Measurements from ENCODE around the gene FXR1. TPM values are rescaled to one million over a fixed set of nuclear protein-coding genes. Genes with fewer than 3 reads are reported as not detected.

FXR1 gene
- total and polyA plus RNA-seq, 4 donors = 18.6 to 72.9 (median 46.6) TPM

GRCh38 chr3:180973543-180973942 is 61.1 kb downstream of the FXR1 start:
- DNase-seq (ENCODE audit: low spot score) = no peak
- Histone ChIP-seq H3K36me3 (ENCODE audit: control insufficient read depth in 4 of 4, insufficient read depth in 3 of 4, low read depth in 1 of 4, low read length in 3 of 4) (peaks cover 0 to 38% (median 24%) of the 10 kb centered on the region in 4 donors), H3K9me3 (ENCODE audit: control insufficient read depth in 4 of 4, low read length in 3 of 4) (no peaks in the 10 kb centered on the region), H3K9ac (ENCODE audit: low read depth in 1 of 2, low read length in 2 of 2) (no peak overlapping the region), H3K4me1 (ENCODE audit: control insufficient read depth in 4 of 4, insufficient read depth in 4 of 4, low read length in 3 of 4) (peaks cover 0 to 5% (median under 1%) of the 10 kb centered on the region in 4 donors), H3K4me3 (ENCODE audit: low read depth in 1 of 3, low read length in 3 of 3) (no peak overlapping the region), H3K27ac (ENCODE audit: low read depth in 1 of 2, low read length in 2 of 2) (no peak overlapping the region), H3K27me3 (ENCODE audit: control insufficient read depth in 4 of 4, insufficient read depth in 4 of 4, low read length in 3 of 4) (no peaks in the 10 kb centered on the region)
- WGBS = 84% methylated on average over 2 of the region's 2 CpGs
- TF ChIP-seq MAX (IDR thresholded peaks at IDR 0.05) (no peak), FOXA2 (IDR thresholded peaks at IDR 0.05) (no peak), RXRA (IDR thresholded peaks at IDR 0.05) (no peak), HNF4A (conservative IDR thresholded peaks at IDR 0.05) (no peak)

GRCh38 chr3:180974286-180974685 is 61.8 kb downstream of the FXR1 start:
- Histone ChIP-seq H3K27ac (ENCODE audit: low read depth in 1 of 2, low read length in 2 of 2) (no peak overlapping the region), H3K4me1 (ENCODE audit: control insufficient read depth in 4 of 4, insufficient read depth in 4 of 4, low read length in 3 of 4) (peaks cover 0 to 5% (median under 1%) of the 10 kb centered on the region in 4 donors), H3K4me3 (ENCODE audit: low read depth in 1 of 3, low read length in 3 of 3) (no peak overlapping the region), H3K9me3 (ENCODE audit: control insufficient read depth in 4 of 4, low read length in 3 of 4) (no peaks in the 10 kb centered on the region), H3K9ac (ENCODE audit: low read depth in 1 of 2, low read length in 2 of 2) (no peak overlapping the region), H3K27me3 (ENCODE audit: control insufficient read depth in 4 of 4, insufficient read depth in 4 of 4, low read length in 3 of 4) (no peaks in the 10 kb centered on the region), H3K36me3 (ENCODE audit: control insufficient read depth in 4 of 4, insufficient read depth in 3 of 4, low read depth in 1 of 4, low read length in 3 of 4) (peaks cover 0 to 33% (median 20%) of the 10 kb centered on the region in 4 donors)
- TF ChIP-seq HNF4G (IDR thresholded peaks at IDR 0.05) (no peak), ATF3 (IDR thresholded peaks at IDR 0.05) (no peak), FOXA2 (IDR thresholded peaks at IDR 0.05) (no peak), RAD21 (IDR thresholded peaks at IDR 0.05) (no peak)
- DNase-seq (ENCODE audit: low spot score) = no peak
- 97% methylated on average over 6 of the region's 6 CpGs for WGBS

- no peak overlapping the region for H3K9ac ChIP-seq (ENCODE audit: low read depth in 1 of 2, low read length in 2 of 2)
- H3K27ac ChIP-seq (ENCODE audit: low read depth in 1 of 2, low read length in 2 of 2) = no peak overlapping the region
- H3K27me3 ChIP-seq (ENCODE audit: control insufficient read depth in 4 of 4, insufficient read depth in 4 of 4, low read length in 3 of 4) = no peaks in the 10 kb centered on the region
- H3K4me1 ChIP-seq (ENCODE audit: control insufficient read depth in 4 of 4, insufficient read depth in 4 of 4, low read length in 3 of 4) = peaks cover 0 to 3% (median 0%) of the 10 kb centered on the region in 4 donors
- H3K36me3 ChIP-seq (ENCODE audit: control insufficient read depth in 4 of 4, insufficient read depth in 3 of 4, low read depth in 1 of 4, low read length in 3 of 4) = peaks cover 0 to 13% (median 6%) of the 10 kb centered on the region in 4 donors
- no peaks in the 10 kb centered on the region for H3K9me3 ChIP-seq (ENCODE audit: control insufficient read depth in 4 of 4, low read length in 3 of 4)
- H3K4me3 ChIP-seq (ENCODE audit: low read depth in 1 of 3, low read length in 3 of 3) = no peak overlapping the region
- DNase-seq (ENCODE audit: low spot score) = no peak
- TF ChIP-seq HNF4G (IDR thresholded peaks at IDR 0.05) (no peak), CTCF (IDR thresholded peaks at IDR 0.05; ENCODE audit: low read depth, low read length, missing input control) (no peak)
Observed at GRCh38 chr3:180977498-180977897, 65.0 kb downstream of the FXR1 start.

- TF ChIP-seq JUND (IDR thresholded peaks at IDR 0.05) (no peak), FOXA1 (IDR thresholded peaks at IDR 0.05) (no peak), NR2F2 (IDR thresholded peaks at IDR 0.05) (no peak), RAD21 (IDR thresholded peaks at IDR 0.05) (no peak), GABPA (IDR thresholded peaks at IDR 0.05 in 1 of 2, conservative IDR thresholded peaks at IDR 0.05 in 1 of 2) (no peak), EGR1 (IDR thresholded peaks at IDR 0.05; ENCODE audit: low read depth in 2 of 2) (no peak), RXRA (IDR thresholded peaks at IDR 0.05) (no peak), SP1 (IDR thresholded peaks at IDR 0.05) (no peak), YY1 (IDR thresholded peaks at IDR 0.05) (no peak), ATF3 (IDR thresholded peaks at IDR 0.05) (no peak)
- Histone ChIP-seq H3K9ac (ENCODE audit: low read depth in 1 of 2, low read length in 2 of 2) (no peak overlapping the region), H3K36me3 (ENCODE audit: control insufficient read depth in 4 of 4, insufficient read depth in 3 of 4, low read depth in 1 of 4, low read length in 3 of 4) (peaks cover 0 to 25% (median 10%) of the 10 kb centered on the region in 4 donors), H3K4me1 (ENCODE audit: control insufficient read depth in 4 of 4, insufficient read depth in 4 of 4, low read length in 3 of 4) (peaks cover 0 to 7% (median 2%) of the 10 kb centered on the region in 4 donors), H3K27ac (ENCODE audit: low read depth in 1 of 2, low read length in 2 of 2) (no peak overlapping the region), H3K27me3 (ENCODE audit: control insufficient read depth in 4 of 4, insufficient read depth in 4 of 4, low read length in 3 of 4) (no peaks in the 10 kb centered on the region), H3K4me3 (ENCODE audit: low read depth in 1 of 3, low read length in 3 of 3) (no peak overlapping the region), H3K9me3 (ENCODE audit: control insufficient read depth in 4 of 4, low read length in 3 of 4) (no peaks in the 10 kb centered on the region)
- no peak for DNase-seq (ENCODE audit: low spot score)
Observed at GRCh38 chr3:180979961-180980360, 67.5 kb downstream of the FXR1 start.
